GM18951 (cell line): ENCODE results near the gene SPNS3.

Source experiments
- POLR2A ChIP-seq: IDR thresholded peaks from 4 replicates; pipeline ENCODE4 v1.6.1; 2011; ENCODE audit warnings: mild to moderate bottlenecking; ENCODE audit not compliant: insufficient read length, insufficient read depth; ENCODE audit errors: extremely low read depth
- in situ Hi-C: fragments of 300-500 bp; cut with MboI; formaldehyde crosslinking; loops from one replicate; pipeline ENCODE4 v1.12.0; 2022; ENCODE audit warnings: low sequenced_read_pairs, mixed read lengths, inconsistent platforms; ENCODE audit not compliant: unreplicated experiment

Gene SPNS3

GRCh38 chr17:4467287-4467686, 33.5 kb downstream of the SPNS3 start:
- in situ Hi-C loops = no loop called here
- no peak for TF ChIP-seq POLR2A

- in situ Hi-C loops = no loop called here
- TF ChIP-seq POLR2A = no peak
These were observed 35.8 kb downstream of the SPNS3 start for GRCh38 chr17:4469552-4469951.

- no peak for TF ChIP-seq POLR2A
- in situ Hi-C loops = no loop called here
These were observed 38.5 kb downstream of the SPNS3 start for GRCh38 chr17:4472286-4472685.

GRCh38 chr17:4474093-4474492, 40.4 kb downstream of the SPNS3 start:
- no peak for TF ChIP-seq POLR2A
- in situ Hi-C loops = no loop called here

GRCh38 chr17:4475001-4475400, 41.3 kb downstream of the SPNS3 start:
- TF ChIP-seq POLR2A = no peak
- in situ Hi-C loops = no loop called here

- in situ Hi-C loops = no loop called here
- TF ChIP-seq POLR2A = no peak
These were observed 41.7 kb downstream of the SPNS3 start for GRCh38 chr17:4475463-4475862.

- in situ Hi-C loops = no loop called here
- TF ChIP-seq POLR2A = no peak
These were observed 42.3 kb downstream of the SPNS3 start for GRCh38 chr17:4476017-4476416.

GRCh38 chr17:4476511-4477070, 42.9 kb downstream of the SPNS3 start:
- TF ChIP-seq POLR2A = no peak
- in situ Hi-C loops = no loop called here

- in situ Hi-C loops = no loop called here
- TF ChIP-seq POLR2A = no peak
These were observed 43.6 kb downstream of the SPNS3 start for GRCh38 chr17:4477255-4477791.

GRCh38 chr17:4478318-4478830, 44.6 kb downstream of the SPNS3 start:
- TF ChIP-seq POLR2A = no peak
- in situ Hi-C loops = no loop called here

GRCh38 chr17:4479340-4479981, 45.7 kb downstream of the SPNS3 start:
- TF ChIP-seq POLR2A = no peak
- in situ Hi-C loops = no loop called here

GRCh38 chr17:4479982-4480751, 46.4 kb downstream of the SPNS3 start:
- no peak for TF ChIP-seq POLR2A
- in situ Hi-C loops = no loop called here
